ENCODE results near the gene NKX3-2.

- TF ChIP-seq CTCF (IDR thresholded peaks at IDR 0.05), result no peak
- TF ChIP-seq ZFX (IDR thresholded peaks at IDR 0.05; ENCODE audit: borderline replicate concordance), result no peak
Observed at GRCh38 chr4:13567125-13567524, 22.8 kb upstream of the NKX3-2 start.
